A375 (cell line): ENCODE data around the gene OR4X1. TPM values are rescaled to one million over a fixed set of nuclear protein-coding genes. Genes with fewer than 3 reads are reported as not detected.

Experiments used
- total RNA-seq: library from RNA; depleted of rRNA; stranded (reverse); fragments of >200 nt; shearing (Covaris generic); gene quantifications from 2 replicates; pipeline ENCODE4 v1.2.3, GENCODE V29; 2014; rRNA removed

Gene OR4X1, protein sequence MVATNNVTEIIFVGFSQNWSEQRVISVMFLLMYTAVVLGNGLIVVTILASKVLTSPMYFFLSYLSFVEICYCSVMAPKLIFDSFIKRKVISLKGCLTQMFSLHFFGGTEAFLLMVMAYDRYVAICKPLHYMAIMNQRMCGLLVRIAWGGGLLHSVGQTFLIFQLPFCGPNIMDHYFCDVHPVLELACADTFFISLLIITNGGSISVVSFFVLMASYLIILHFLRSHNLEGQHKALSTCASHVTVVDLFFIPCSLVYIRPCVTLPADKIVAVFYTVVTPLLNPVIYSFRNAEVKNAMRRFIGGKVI
- not detected in 2 replicates for total RNA-seq

DNA sequence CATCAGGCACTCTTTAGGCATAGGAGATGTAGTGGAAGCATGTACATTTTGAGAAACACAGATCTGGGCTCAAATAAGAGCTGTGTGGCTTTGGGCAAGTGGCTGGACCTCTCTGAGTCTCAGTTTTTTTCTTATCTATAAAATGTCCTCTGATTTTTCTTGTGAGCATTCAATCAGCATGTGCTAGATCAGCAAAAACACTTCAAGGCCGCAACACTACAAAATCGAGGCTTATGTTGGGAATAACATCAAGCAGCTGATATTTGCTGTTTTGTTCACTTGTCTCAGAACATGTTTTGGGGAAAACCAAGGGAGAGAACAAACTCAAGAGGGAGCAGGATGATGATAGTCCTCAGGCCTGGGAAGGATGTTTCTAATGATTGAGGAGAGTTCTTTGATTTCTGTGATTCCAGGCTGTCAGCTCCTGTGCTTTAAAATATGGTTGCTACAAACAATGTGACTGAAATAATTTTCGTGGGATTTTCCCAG, at the start of gene OR4X1:
TSS of gene OR4X1 (plus strand) at position 439 of the 489 bp plus-strand sequence. CDS start at position 439, 0 bp downstream.

DNA sequence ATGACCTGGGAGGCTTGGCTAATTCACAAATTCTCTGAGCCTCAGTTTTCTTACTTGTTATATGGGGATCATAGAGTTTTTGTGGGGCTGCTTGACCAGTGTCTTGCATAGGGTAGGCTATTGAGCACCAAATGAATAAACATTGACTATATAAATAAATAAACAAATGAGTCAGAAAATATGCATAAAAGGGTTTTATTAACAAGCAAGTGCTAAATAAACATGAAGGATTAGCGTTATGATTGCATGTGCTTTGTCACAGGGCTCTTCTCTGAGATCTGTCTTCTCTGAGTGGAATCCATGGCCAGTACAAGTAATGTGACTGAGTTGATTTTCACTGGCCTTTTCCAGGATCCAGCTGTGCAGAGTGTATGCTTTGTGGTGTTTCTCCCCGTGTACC, 47.2 kb upstream of the OR4X1 start, which contains the start of gene OR4B1:
TSS of gene OR4B1 (plus strand) at position 301 of the 400 bp plus-strand sequence. CDS start at position 301, 0 bp downstream.

DNA sequence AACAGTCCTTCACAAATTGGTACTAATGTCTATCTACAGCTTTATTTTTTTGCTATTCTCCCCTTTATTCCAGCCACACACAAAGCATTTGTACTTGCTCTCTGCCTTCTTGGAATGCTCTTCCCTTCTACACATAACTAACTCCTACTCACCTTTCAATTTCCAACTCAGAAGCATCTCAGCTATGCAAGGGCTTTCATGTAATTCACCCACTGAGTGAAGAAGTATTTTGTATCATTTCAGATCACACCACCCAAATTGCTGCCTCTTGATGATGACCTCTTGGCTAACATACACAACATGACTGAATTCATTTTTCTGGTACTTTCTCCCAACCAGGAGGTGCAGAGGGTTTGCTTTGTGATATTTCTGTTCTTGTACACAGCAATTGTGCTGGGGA, 18.9 kb upstream of the OR4X1 start, which contains the start of gene OR4X2:
TSS of gene OR4X2 (plus strand) at position 301 of the 400 bp plus-strand sequence. CDS start at position 301, 0 bp downstream.

DNA sequence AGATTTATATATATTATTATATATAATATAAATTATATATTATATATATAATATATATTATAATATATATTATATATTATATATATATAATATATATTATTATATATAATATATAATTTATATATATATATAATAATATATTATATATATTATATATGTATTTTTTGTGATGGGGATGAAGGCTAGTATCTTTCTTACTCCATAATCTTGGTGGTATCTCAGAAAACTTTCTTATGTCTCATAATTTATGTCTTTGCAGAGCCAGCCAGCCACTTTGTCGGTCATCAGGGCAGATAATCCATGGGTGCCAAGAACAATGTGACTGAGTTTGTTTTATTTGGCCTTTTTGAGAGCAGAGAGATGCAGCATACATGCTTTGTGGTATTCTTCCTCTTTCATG, 42.3 kb downstream of the OR4X1 start, which contains the start of gene OR4S1:
TSS of gene OR4S1 (plus strand) at position 301 of the 400 bp plus-strand sequence. CDS start at position 301, 0 bp downstream.

Other genes with a start within 250 kb of the OR4X1 start
- not detected in 2 replicates for gene OR4B1, start 47.1 kb upstream of the OR4X1 start, total RNA-seq
- gene OR4X2, start 18.8 kb upstream of the OR4X1 start, total RNA-seq: not detected in 2 replicates
- gene OR4S1, start 42.4 kb downstream of the OR4X1 start, total RNA-seq: not detected in 2 replicates
- gene OR4C3, start 61.1 kb downstream of the OR4X1 start, total RNA-seq: not detected in 2 replicates
- gene OR4C5, start 102.6 kb downstream of the OR4X1 start, total RNA-seq: not detected in 2 replicates
- not detected in 2 replicates for gene OR4A47, start 224.9 kb downstream of the OR4X1 start, total RNA-seq